Mesenchymal stem cell (in vitro differentiated cells and primary cell): ENCODE measurements around the gene SNX17.

Experiments
- DNase-seq: peaks from one replicate; pipeline ENCODE4 v3.0.0-alpha.2; 2013
- H2AFZ ChIP-seq: one replicate; pipeline ENCODE4 v1.6.1; 2013; ENCODE audit warnings: low read depth, mild to moderate bottlenecking, control low read depth, inconsistent platforms, low read length, moderate library complexity
- H2AK5ac ChIP-seq: 2 replicates; pipeline ENCODE4 v1.6.1; 2013; ENCODE audit warnings: low read length, moderate library complexity, mild to moderate bottlenecking, inconsistent platforms; ENCODE audit not compliant: severe bottlenecking
- H2BK120ac ChIP-seq: one replicate; pipeline ENCODE4 v1.6.1; 2013; ENCODE audit warnings: low read depth, mild to moderate bottlenecking, inconsistent platforms, low read length, moderate library complexity
- H2BK12ac ChIP-seq, 2 experiments: one replicate each; pipeline ENCODE4 v1.6.1; 2013; ENCODE audit warnings: inconsistent platforms in 2 of 2, low read length in 2 of 2, mild to moderate bottlenecking in 2 of 2, moderate library complexity in 2 of 2, control low read depth in 1 of 2
- H2BK15ac ChIP-seq: one replicate; pipeline ENCODE4 v1.6.1; 2013; ENCODE audit warnings: mild to moderate bottlenecking, low read depth, inconsistent platforms; ENCODE audit not compliant: poor library complexity, severe bottlenecking
- H2BK5ac ChIP-seq: 2 replicates; pipeline ENCODE4 v1.6.1; 2013; ENCODE audit warnings: low read depth, mild to moderate bottlenecking, low read length, control low read depth, inconsistent platforms; ENCODE audit not compliant: poor library complexity, severe bottlenecking
- H3K14ac ChIP-seq, 2 experiments: one replicate each; pipeline ENCODE4 v1.6.1; 2013; ENCODE audit warnings: inconsistent platforms in 2 of 2, low read length in 2 of 2, control low read depth in 1 of 2, mild to moderate bottlenecking in 1 of 2, moderate library complexity in 1 of 2
- H3K18ac ChIP-seq, 2 experiments: one replicate each; pipeline ENCODE4 v1.6.1; 2013; ENCODE audit warnings: inconsistent platforms in 2 of 2, low read length in 2 of 2, control low read depth in 1 of 2, low read depth in 1 of 2, mild to moderate bottlenecking in 1 of 2
- H3K23ac ChIP-seq, 2 experiments: one replicate each; pipeline ENCODE4 v1.6.1; 2013; ENCODE audit warnings: inconsistent platforms in 2 of 2, low read length in 2 of 2, mild to moderate bottlenecking in 2 of 2, moderate library complexity in 2 of 2, control low read depth in 1 of 2
- H3K27ac ChIP-seq: 2 replicates; pipeline ENCODE4 v1.5.1; 2013; ENCODE audit warnings: mild to moderate bottlenecking, moderate library complexity, low read length, control low read depth, inconsistent platforms; ENCODE audit not compliant: poor library complexity, severe bottlenecking
- H3K27me3 ChIP-seq, 2 experiments: 2 replicates each; pipeline versions ENCODE4 v1.6.1 to v1.7.0; 2013; ENCODE audit warnings: low read length in 2 of 2, mild to moderate bottlenecking in 2 of 2, moderate library complexity in 2 of 2, control low read depth in 1 of 2, inconsistent platforms in 1 of 2; ENCODE audit not compliant: control insufficient read depth in 1 of 2, insufficient read depth in 1 of 2
- H3K36me3 ChIP-seq, 2 experiments: 2 replicates each; pipeline versions ENCODE4 v1.6.1 to v1.7.0; 2013; ENCODE audit warnings: low read length in 2 of 2, control low read depth in 1 of 2, inconsistent platforms in 1 of 2, low read depth in 1 of 2, mild to moderate bottlenecking in 1 of 2; ENCODE audit not compliant: insufficient read depth in 2 of 2, control insufficient read depth in 1 of 2
- H3K4ac ChIP-seq, 2 experiments: one replicate each; pipeline ENCODE4 v1.6.1; 2013; ENCODE audit warnings: inconsistent platforms in 2 of 2, low read length in 2 of 2, mild to moderate bottlenecking in 2 of 2, moderate library complexity in 2 of 2, control low read depth in 1 of 2, low read depth in 1 of 2
- H3K4me1 ChIP-seq: 2 replicates; pipeline ENCODE4 v1.6.1; 2013; ENCODE audit warnings: low read depth, low read length, control low read depth; ENCODE audit not compliant: control insufficient read depth, insufficient read depth
- H3K4me2 ChIP-seq: 2 replicates; pipeline ENCODE4 v1.6.1; 2013; ENCODE audit warnings: low read length, mild to moderate bottlenecking, inconsistent platforms; ENCODE audit not compliant: poor library complexity, severe bottlenecking
- H3K4me3 ChIP-seq, 2 experiments: 2 replicates each; pipeline versions ENCODE4 v1.5.1 to v1.7.0; 2013; ENCODE audit warnings: low read length in 2 of 2, mild to moderate bottlenecking in 2 of 2, control low read depth in 1 of 2, low read depth in 1 of 2; ENCODE audit not compliant: insufficient read depth in 1 of 2
- H3K79me1 ChIP-seq: replicated peaks from 2 replicates; pipeline ENCODE4 v1.6.1; 2013; ENCODE audit warnings: mild to moderate bottlenecking, control low read depth, low read length, inconsistent platforms; ENCODE audit not compliant: poor library complexity, severe bottlenecking
- H3K9ac ChIP-seq: 2 replicates; pipeline ENCODE4 v1.7.0; 2013; ENCODE audit warnings: mild to moderate bottlenecking, low read length, moderate library complexity
- H3K9me3 ChIP-seq: 2 replicates; pipeline ENCODE4 v1.7.0; 2013; ENCODE audit warnings: mild to moderate bottlenecking, low read length; ENCODE audit not compliant: control insufficient read depth
- H4K8ac ChIP-seq: one replicate; pipeline ENCODE4 v1.6.1; 2013; ENCODE audit warnings: inconsistent platforms, mild to moderate bottlenecking, low read length, moderate library complexity
- H4K91ac ChIP-seq: one replicate; pipeline ENCODE4 v1.6.1; 2013; ENCODE audit warnings: mild to moderate bottlenecking, low read length, inconsistent platforms
- WGBS: methylation state at CpG from one replicate; pipeline ENCODE4 v1.1.7; 2013; ENCODE audit warnings: mixed read lengths; 5-methylcytosine and 5-hydroxymethylcytosine counted together

SNX17 gene

DNA sequence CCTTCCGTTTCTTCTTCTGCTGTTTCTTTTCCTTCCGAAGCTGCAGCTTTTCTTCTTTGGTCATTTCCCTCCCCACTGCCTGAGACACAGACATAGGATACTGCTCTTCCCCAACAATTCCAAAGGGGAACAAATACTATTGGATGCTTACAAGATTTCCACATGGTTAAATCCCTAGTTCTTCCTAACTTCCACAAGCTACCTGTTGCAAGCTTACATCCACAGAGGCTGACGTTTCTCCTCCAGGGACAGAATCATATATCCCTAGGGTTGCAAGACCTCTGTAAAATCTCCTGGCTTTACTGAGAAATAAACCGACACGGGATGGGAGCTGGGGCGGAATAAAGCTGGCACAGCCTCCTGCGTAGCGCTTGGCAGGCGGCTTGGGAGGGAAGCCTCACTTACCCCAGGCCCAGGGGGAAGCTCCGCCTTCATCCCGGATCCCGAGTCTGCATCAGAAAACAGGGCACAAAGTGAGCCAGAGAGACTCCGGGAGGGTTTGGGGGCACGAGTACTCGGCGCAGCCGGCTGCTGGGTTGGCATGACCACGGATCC lies 868 bp upstream of the SNX17 start:
- Histone ChIP-seq H3K4ac (peak overlapping the region in 1 of 2 experiments; percentile 82), H3K27me3 (no peaks in the 10 kb centered on the region), H2BK12ac (peak overlapping the region in 1 of 2 experiments; percentile 1), H2AFZ (peak overlapping the region; percentile 80), H2BK15ac (no peak overlapping the region), H3K23ac (no peak overlapping the region), H4K91ac (peak overlapping the region; percentile 84), H4K8ac (peak overlapping the region; percentile 77), H2BK5ac (no peak overlapping the region), H3K4me3 (peak overlapping the region; percentile 93 to 99), H2AK5ac (no peak overlapping the region), H3K36me3 (peaks cover 40 to 68% of the 10 kb centered on the region in 2 experiments), H3K14ac (peak overlapping the region in 1 of 2 experiments; percentile 93), H3K18ac (peak overlapping the region; percentile 89 to 93), H3K27ac (peak overlapping the region; percentile 56), H3K9me3 (no peaks in the 10 kb centered on the region), H3K79me1 (peaks cover 34% of the 10 kb centered on the region), H2BK120ac (peak overlapping the region; percentile 54), H3K9ac (peak overlapping the region; percentile 95), H3K4me1 (peaks cover 7% of the 10 kb centered on the region), H3K4me2 (peak overlapping the region; percentile 56)
- DNase-seq: no peak
- WGBS: 4% methylated on average over 18 of the region's 18 CpGs

DNA sequence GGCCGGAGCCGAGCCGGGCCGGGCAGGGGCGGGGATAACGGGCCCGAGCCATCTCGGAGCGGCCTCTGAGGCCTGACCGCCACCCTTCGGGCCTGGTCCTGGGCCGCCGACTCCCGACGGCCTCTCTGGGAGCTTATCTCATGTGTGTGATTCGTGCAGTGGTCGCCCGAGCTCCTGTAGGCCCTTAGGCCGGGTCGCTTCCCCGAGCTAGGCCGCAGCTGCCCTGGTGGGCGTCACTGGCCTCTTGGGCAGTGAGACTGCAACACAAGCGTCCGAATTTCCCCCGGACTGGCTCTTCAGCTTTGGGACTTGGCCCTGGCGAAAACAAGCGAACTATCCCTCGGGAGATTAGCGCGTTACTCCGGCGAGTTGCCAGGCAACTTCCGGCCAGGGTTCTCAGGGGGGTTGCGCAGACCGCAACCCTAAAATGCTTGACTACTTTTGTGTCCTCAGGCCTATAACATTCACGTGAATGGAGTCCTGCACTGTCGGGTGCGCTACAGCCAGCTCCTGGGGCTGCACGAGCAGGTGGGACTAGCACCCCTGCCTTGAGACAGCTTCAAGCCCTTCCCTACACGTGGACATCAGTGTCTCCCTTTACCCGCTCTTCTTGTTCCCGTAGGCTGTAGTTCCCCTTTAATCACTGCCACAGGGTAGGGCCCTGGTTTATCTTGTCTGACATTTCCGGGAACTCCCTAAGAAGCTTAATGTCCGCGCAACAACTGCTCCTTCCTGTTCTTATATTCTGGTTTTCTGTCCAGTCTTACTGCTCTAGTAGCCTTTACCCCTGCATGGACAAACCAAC lies 602 bp downstream of the SNX17 start:
- peak overlapping the region; percentile 91 to 99 for H3K4me3 ChIP-seq
- peak overlapping the region; percentile 87 to 97 for H3K18ac ChIP-seq
- H3K14ac ChIP-seq: peak overlapping the region in 1 of 2 experiments; percentile 82
- no peaks in the 10 kb centered on the region for H3K27me3 ChIP-seq
- peak overlapping the region; percentile 94 for H4K91ac ChIP-seq
- peaks cover 49 to 69% of the 10 kb centered on the region in 2 experiments for H3K36me3 ChIP-seq
- H2AK5ac ChIP-seq: peak overlapping the region; percentile 68
- peak overlapping the region; percentile 84 for H3K27ac ChIP-seq
- no peak overlapping the region for H3K23ac ChIP-seq
- peaks cover 7% of the 10 kb centered on the region for H3K4me1 ChIP-seq
- peak overlapping the region; percentile 52 for H2BK15ac ChIP-seq
- H3K9me3 ChIP-seq: no peaks in the 10 kb centered on the region
- H3K9ac ChIP-seq: peak overlapping the region; percentile 99
- H2BK12ac ChIP-seq: peak overlapping the region in 1 of 2 experiments; percentile 7
- H3K79me1 ChIP-seq: peaks cover 40% of the 10 kb centered on the region
- peak overlapping the region; percentile 30 for H2AFZ ChIP-seq
- 2% methylated on average over 46 of the region's 46 CpGs for WGBS
- H2BK120ac ChIP-seq: peak overlapping the region; percentile 82
- peak overlapping the region; percentile 87 for H4K8ac ChIP-seq
- H3K4me2 ChIP-seq: peak overlapping the region; percentile 76
- H3K4ac ChIP-seq: peak overlapping the region; percentile 76 to 93
- H2BK5ac ChIP-seq: peak overlapping the region; percentile 78
- DNase-seq: peak; percentile 76

DNA sequence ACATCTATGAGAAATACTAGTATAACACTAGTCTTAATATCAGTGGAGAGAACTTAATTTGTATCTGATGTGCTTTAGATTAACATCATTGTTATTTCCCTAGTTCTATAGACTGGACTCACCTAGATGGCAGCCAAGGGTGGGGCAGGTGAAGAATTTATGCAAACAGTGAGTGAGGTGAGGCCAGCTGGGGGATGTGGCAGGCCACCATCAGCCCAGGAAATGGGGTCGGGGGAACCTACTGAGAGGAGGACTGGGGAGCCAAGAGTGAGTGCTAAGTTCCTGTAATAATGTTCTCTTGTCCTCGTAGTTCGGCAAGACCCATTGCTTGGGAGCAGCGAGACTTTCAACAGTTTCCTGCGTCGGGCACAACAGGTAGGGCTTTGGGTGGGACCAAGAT lies 2.5 kb downstream of the SNX17 start:
- Histone ChIP-seq H4K8ac (no peak overlapping the region), H3K4me1 (peaks cover 15% of the 10 kb centered on the region), H3K4me3 (no peak overlapping the region), H3K14ac (no peak overlapping the region), H3K27ac (no peak overlapping the region), H3K23ac (no peak overlapping the region), H3K4me2 (no peak overlapping the region), H4K91ac (no peak overlapping the region), H3K9me3 (no peaks in the 10 kb centered on the region), H3K4ac (no peak overlapping the region), H2BK15ac (no peak overlapping the region), H2BK120ac (no peak overlapping the region), H3K9ac (peak overlapping the region; percentile 99), H2AK5ac (no peak overlapping the region), H3K79me1 (peaks cover 32% of the 10 kb centered on the region), H2BK12ac (no peak overlapping the region), H3K36me3 (peaks cover 51 to 69% of the 10 kb centered on the region in 2 experiments), H2BK5ac (no peak overlapping the region), H3K18ac (no peak overlapping the region), H2AFZ (no peak overlapping the region), H3K27me3 (no peaks in the 10 kb centered on the region)
- WGBS: 94% methylated on average over 6 of the region's 6 CpGs
- no peak for DNase-seq

DNA sequence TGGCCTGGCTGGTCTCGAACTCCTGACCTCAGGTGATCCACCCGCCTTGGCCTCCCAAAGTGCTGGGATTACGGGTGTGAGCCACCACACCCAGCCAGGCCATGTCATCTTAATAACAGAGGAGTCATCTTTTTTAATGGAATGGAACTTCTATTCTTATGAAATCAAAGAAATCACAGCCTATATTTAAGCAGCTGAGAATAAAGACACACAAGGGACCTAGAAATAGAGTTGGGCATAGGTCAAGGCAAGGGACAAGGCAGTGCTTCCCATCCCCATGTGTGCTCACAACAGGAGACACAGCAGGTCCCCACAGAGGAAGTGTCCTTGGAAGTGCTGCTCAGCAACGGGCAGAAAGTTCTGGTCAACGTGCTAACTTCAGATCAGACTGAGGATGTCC lies 3.2 kb downstream of the SNX17 start:
- no peak overlapping the region for H2BK12ac ChIP-seq
- H3K14ac ChIP-seq: no peak overlapping the region
- H4K91ac ChIP-seq: peak overlapping the region; percentile 9
- no peak overlapping the region for H2BK5ac ChIP-seq
- H3K36me3 ChIP-seq: peaks cover 56 to 68% of the 10 kb centered on the region in 2 experiments
- H3K4ac ChIP-seq: no peak overlapping the region
- H3K23ac ChIP-seq: no peak overlapping the region
- no peak overlapping the region for H2BK120ac ChIP-seq
- H3K27ac ChIP-seq: no peak overlapping the region
- H2AFZ ChIP-seq: no peak overlapping the region
- H3K18ac ChIP-seq: no peak overlapping the region
- peaks cover 32% of the 10 kb centered on the region for H3K79me1 ChIP-seq
- H3K27me3 ChIP-seq: no peaks in the 10 kb centered on the region
- no peak overlapping the region for H3K4me3 ChIP-seq
- H3K4me2 ChIP-seq: no peak overlapping the region
- no peak overlapping the region for H2AK5ac ChIP-seq
- DNase-seq: no peak
- H3K9me3 ChIP-seq: no peaks in the 10 kb centered on the region
- H3K4me1 ChIP-seq: peaks cover 21% of the 10 kb centered on the region
- no peak overlapping the region for H2BK15ac ChIP-seq
- H4K8ac ChIP-seq: no peak overlapping the region
- H3K9ac ChIP-seq: no peak overlapping the region
- 96% methylated on average over 4 of the region's 5 CpGs for WGBS
